OCI-LY7 (cell line): Measurements from ENCODE around the gene ZBTB5. TPM values are rescaled to one million over a fixed set of nuclear protein-coding genes. Genes with fewer than 3 reads are reported as not detected.

Experiments used
- BruUV-seq: library from RNA; stranded (reverse); fragments of 400-500 nt; replicated peaks from 2 replicates; lab custom pipeline; 2021; lab: Mats Ljungman, UMichigan
- CTCF ChIA-PET: fragments of 300-600 bp; sonication (Branson Sonifier 250); formaldehyde crosslinking; loops from one replicate; lab custom pipeline; 2022; ENCODE audit warnings: antibody characterized with exemption; ENCODE audit not compliant: unreplicated experiment; lab: Charles Lee
- POLR2A ChIA-PET: fragments of 300-600 bp; sonication (Branson Sonifier 250); formaldehyde crosslinking; loops from one replicate; lab custom pipeline; 2022; ENCODE audit warnings: antibody characterized with exemption; lab: Charles Lee
- DNase-seq: peaks from one replicate; pipeline ENCODE4 v3.0.0-alpha.2; 2015; ENCODE audit warnings: low spot score
- H2AFZ ChIP-seq: fragments of 200-600 bp; sonication (generic), shearing (Covaris generic); 2 replicates; pipeline ENCODE4 v1.6.1; 2014; ENCODE audit warnings: mild to moderate bottlenecking, antibody characterized with exemption, low read length, moderate library complexity
- H3K27ac ChIP-seq: fragments of 200-600 bp; sonication (generic); 2 replicates; pipeline ENCODE4 v1.5.1; 2014; ENCODE audit warnings: mixed run types, low read depth, mild to moderate bottlenecking, moderate library complexity, low read length, inconsistent platforms; ENCODE audit not compliant: poor library complexity, severe bottlenecking
- H3K36me3 ChIP-seq: fragments of 200-600 bp; sonication (generic); 2 replicates; pipeline ENCODE4 v1.6.1; 2014; ENCODE audit warnings: mild to moderate bottlenecking, antibody characterized with exemption, low read length, moderate library complexity, mixed read lengths; ENCODE audit not compliant: insufficient read depth
- H3K4me1 ChIP-seq: fragments of 200-600 bp; sonication (generic); 2 replicates; pipeline ENCODE4 v1.5.1; 2014; ENCODE audit warnings: mild to moderate bottlenecking, low read length; ENCODE audit not compliant: insufficient read depth, poor library complexity, severe bottlenecking
- H3K4me2 ChIP-seq: fragments of 200-600 bp; sonication (generic); 2 replicates; pipeline ENCODE4 v1.6.1; 2014; ENCODE audit warnings: mild to moderate bottlenecking, low read length
- H3K4me3 ChIP-seq: fragments of 200-600 bp; sonication (generic); 2 replicates; pipeline ENCODE4 v1.5.1; 2014; ENCODE audit warnings: mild to moderate bottlenecking, low read depth, low read length; ENCODE audit not compliant: poor library complexity, severe bottlenecking
- H3K79me2 ChIP-seq: fragments of 200-600 bp; sonication (generic); 2 replicates; pipeline ENCODE4 v1.6.1; 2016; ENCODE audit warnings: low read depth, mild to moderate bottlenecking, low read length, moderate library complexity, mixed read lengths; ENCODE audit not compliant: insufficient read depth
- H3K9me2 ChIP-seq: fragments of 200-600 bp; sonication (generic); 2 replicates; pipeline ENCODE4 v1.6.1; 2016; ENCODE audit warnings: mild to moderate bottlenecking, low read length, mixed read lengths; ENCODE audit not compliant: insufficient read depth
- H3K9me3 ChIP-seq: fragments of 200-600 bp; sonication (generic); 2 replicates; pipeline ENCODE4 v1.6.1; 2014; ENCODE audit warnings: mild to moderate bottlenecking, mixed run types, low read length, mixed read lengths
- H4K20me1 ChIP-seq: fragments of 200-600 bp; sonication (generic); 2 replicates; pipeline ENCODE4 v1.6.1; 2014; ENCODE audit warnings: mild to moderate bottlenecking, antibody characterized with exemption, low read length, moderate library complexity, mixed read lengths; ENCODE audit not compliant: insufficient read depth
- EZH2phosphoT487 ChIP-seq: fragments of 200-600 bp; sonication (generic); IDR thresholded peaks from 2 replicates; pipeline ENCODE4 v1.6.1; 2018; ENCODE audit warnings: low read depth, borderline replicate concordance, mild to moderate bottlenecking, mixed run types, antibody characterized with exemption, low read length, moderate library complexity, mixed read lengths
- intact Hi-C: fragments of 100-400 bp; cut with micrococcal nuclease; formaldehyde crosslinking; loops from one replicate; pipeline ENCODE4 v1.10.0; 2022; ENCODE audit not compliant: unreplicated experiment
- total RNA-seq, 2 experiments: library from RNA; depleted of rRNA in 1 of 2; stranded (reverse); fragments of >200 nt in 1 of 2; shearing (Covaris generic) in 1 of 2; gene quantifications; 2 replicates each; pipeline ENCODE4 v1.2.3, GENCODE V29; 2014 to 2022
- TF ChIP-seq, protein P1 (sequence below): fragments of 200-600 bp; sonication (generic); conservative IDR thresholded peaks from 2 replicates; pipeline ENCODE4 v1.5.1; 2014; ENCODE audit warnings: mild to moderate bottlenecking, antibody characterized with exemption, low read length, moderate library complexity, mixed read lengths

The ZBTB5 gene
- total RNA-seq, 2 experiments from 2014 or later: 20.2 to 31.9 TPM

DNA sequence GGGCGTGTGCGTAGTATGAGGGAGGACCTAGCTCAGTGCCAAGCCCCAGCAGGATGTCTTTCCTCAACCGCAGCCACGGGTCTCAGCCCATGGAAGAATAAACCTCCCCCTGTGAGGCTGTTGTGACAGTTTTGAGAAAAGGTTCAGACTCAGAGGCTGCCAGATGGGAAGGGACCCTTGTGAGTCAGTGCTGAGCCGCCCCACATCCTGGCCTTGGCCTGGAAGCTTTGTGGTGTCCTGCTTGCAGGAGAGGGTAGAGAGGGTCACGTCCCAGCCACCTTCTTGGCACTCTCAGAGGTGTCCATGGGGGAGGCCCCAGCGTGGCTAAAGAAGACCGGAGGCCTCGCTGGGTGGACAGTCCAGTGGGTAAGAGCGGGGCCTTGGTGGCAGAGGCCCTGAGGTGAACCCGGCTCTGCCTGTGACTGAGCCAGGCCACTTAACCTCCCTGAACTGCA is 39.9 kb downstream of the ZBTB5 start:
- H3K9me2 ChIP-seq: no peaks in the 10 kb centered on the region

GRCh38 chr9:37424686-37425297 is 40.5 kb downstream of the ZBTB5 start:
- no peak for TF ChIP-seq EZH2phosphoT487
- TF ChIP-seq, protein P1, sequence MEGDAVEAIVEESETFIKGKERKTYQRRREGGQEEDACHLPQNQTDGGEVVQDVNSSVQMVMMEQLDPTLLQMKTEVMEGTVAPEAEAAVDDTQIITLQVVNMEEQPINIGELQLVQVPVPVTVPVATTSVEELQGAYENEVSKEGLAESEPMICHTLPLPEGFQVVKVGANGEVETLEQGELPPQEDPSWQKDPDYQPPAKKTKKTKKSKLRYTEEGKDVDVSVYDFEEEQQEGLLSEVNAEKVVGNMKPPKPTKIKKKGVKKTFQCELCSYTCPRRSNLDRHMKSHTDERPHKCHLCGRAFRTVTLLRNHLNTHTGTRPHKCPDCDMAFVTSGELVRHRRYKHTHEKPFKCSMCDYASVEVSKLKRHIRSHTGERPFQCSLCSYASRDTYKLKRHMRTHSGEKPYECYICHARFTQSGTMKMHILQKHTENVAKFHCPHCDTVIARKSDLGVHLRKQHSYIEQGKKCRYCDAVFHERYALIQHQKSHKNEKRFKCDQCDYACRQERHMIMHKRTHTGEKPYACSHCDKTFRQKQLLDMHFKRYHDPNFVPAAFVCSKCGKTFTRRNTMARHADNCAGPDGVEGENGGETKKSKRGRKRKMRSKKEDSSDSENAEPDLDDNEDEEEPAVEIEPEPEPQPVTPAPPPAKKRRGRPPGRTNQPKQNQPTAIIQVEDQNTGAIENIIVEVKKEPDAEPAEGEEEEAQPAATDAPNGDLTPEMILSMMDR: no peak
- H3K9me3 ChIP-seq: no peaks in the 10 kb centered on the region
- no peak overlapping the region for H2AFZ ChIP-seq
- no peak overlapping the region for H3K27ac ChIP-seq
- peaks cover 59% of the 10 kb centered on the region for H3K36me3 ChIP-seq
- H3K4me3 ChIP-seq: no peak overlapping the region
- CTCF ChIA-PET: no interaction called here
- intact Hi-C loops: loop anchor here (10.0 kb wide), 1 partner anchor 660 kb away; no protein-coding TSS in a partner anchor
- POLR2A ChIA-PET: interaction anchor here (0.7 kb wide), 1 partner anchor 38 kb away, joined by 3 read pairs; no protein-coding TSS in a partner anchor
- H3K79me2 ChIP-seq: peaks cover 17% of the 10 kb centered on the region; the same call in 1 of the 2 replicates
- DNase-seq: no peak
- no peaks in the 10 kb centered on the region for H4K20me1 ChIP-seq
- no peaks in the 10 kb centered on the region for H3K9me2 ChIP-seq
- H3K4me2 ChIP-seq: peak overlapping the region; percentile 74; the same call in 1 of the 2 replicates
- H3K4me1 ChIP-seq: peaks cover 37% of the 10 kb centered on the region
- BruUV-seq: no TSS peak

More for the DNA sequence above, 39.9 kb downstream of the ZBTB5 start:
- Histone ChIP-seq H2AFZ (no peak overlapping the region), H3K27ac (no peak overlapping the region), H4K20me1 (no peaks in the 10 kb centered on the region), H3K4me2 (peak overlapping the region; percentile 74; the same call in 1 of the 2 replicates), H3K79me2 (peaks cover 17% of the 10 kb centered on the region; the same call in 1 of the 2 replicates), H3K4me1 (peaks cover 32% of the 10 kb centered on the region), H3K9me3 (no peaks in the 10 kb centered on the region), H3K36me3 (peaks cover 64% of the 10 kb centered on the region), H3K4me3 (no peak overlapping the region)
- TF ChIP-seq EZH2phosphoT487: no peak
- TF ChIP-seq, protein P1: no peak
- ChIA-PET POLR2A (no interaction called here), CTCF (no interaction called here)
- DNase-seq: no peak
- intact Hi-C loops: loop anchor here (10.0 kb wide), 1 partner anchor 661 kb away; no protein-coding TSS in a partner anchor
- no TSS peak for BruUV-seq

GRCh38 chr9:37424204-37424685 is 41.0 kb downstream of the ZBTB5 start:
- Histone ChIP-seq H3K4me3 (peak overlapping the region; percentile 82), H3K4me1 (peaks cover 39% of the 10 kb centered on the region), H3K27ac (no peak overlapping the region), H3K79me2 (peaks cover 17% of the 10 kb centered on the region; the same call in 1 of the 2 replicates), H3K9me2 (no peaks in the 10 kb centered on the region), H2AFZ (no peak overlapping the region), H3K36me3 (peaks cover 53% of the 10 kb centered on the region), H3K9me3 (no peaks in the 10 kb centered on the region), H4K20me1 (no peaks in the 10 kb centered on the region), H3K4me2 (peak overlapping the region; percentile 74)
- ChIA-PET CTCF (no interaction called here), POLR2A (interaction anchor here (0.7 to 1.2 kb wide), 3 partner anchors 39 to 61 kb away, joined by 3 to 6 read pairs (median 4); no protein-coding TSS in a partner anchor)
- intact Hi-C loops: loop anchor here (10.0 kb wide), 1 partner anchor 659 kb away; no protein-coding TSS in a partner anchor
- no peak for DNase-seq
- BruUV-seq: no TSS peak
- TF ChIP-seq, protein P1: no peak
- TF ChIP-seq EZH2phosphoT487: no peak
